GM12891 (cell line): ENCODE data around the gene RIBC1.

Experiments used
- PAX5 ChIP-seq: IDR thresholded peaks from 2 replicates; pipeline ENCODE4 v1.6.1; 2011; ENCODE audit warnings: low read length, moderate library complexity, mild to moderate bottlenecking; ENCODE audit not compliant: insufficient read depth, severe bottlenecking
- POLR2A ChIP-seq: IDR thresholded peaks from 2 replicates; pipeline ENCODE4 v1.6.1; 2011; ENCODE audit warnings: low read depth, low read length, control low read depth
- POLR2AphosphoS5 ChIP-seq: IDR thresholded peaks from 2 replicates; pipeline ENCODE4 v1.6.1; 2011; ENCODE audit warnings: low read depth, low read length, control low read depth
- SPI1 ChIP-seq: IDR thresholded peaks from 2 replicates; pipeline ENCODE4 v1.6.1; 2011; ENCODE audit warnings: low read depth, low read length, control low read depth
- TAF1 ChIP-seq: IDR thresholded peaks from 2 replicates; pipeline ENCODE4 v1.6.1; 2011; ENCODE audit warnings: low read depth, low read length, control low read depth

DNA sequence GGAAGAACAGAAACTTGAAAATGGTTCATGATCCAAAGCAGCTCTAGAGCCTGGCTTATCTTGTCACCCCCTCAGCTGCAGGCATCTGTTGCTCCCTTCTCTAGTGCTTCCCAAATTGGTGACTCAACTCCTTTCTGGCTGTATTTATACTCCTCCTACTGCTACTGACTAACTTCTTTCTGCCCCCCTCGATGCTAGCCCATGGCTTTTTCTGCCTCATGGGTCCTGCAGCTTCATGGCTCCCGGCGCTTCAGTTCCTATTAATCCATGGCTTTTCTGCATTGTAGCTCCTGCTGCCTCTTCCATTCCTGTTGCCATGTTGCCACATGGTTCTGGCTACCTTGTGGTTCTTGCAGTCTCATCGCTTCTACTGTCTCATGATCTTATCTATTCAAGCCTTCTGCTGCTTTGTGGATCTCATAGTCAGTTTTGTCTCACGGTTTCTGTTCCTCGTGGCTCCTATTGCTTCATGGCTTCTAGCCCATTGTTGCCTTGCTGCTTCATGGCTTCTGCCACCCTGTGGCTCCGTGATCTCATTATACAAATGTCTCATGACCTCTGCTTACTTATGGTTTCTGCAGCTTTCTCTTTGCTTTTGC, 48.4 kb upstream of the RIBC1 start:
- no peak for TF ChIP-seq POLR2A
- TF ChIP-seq POLR2AphosphoS5 = no peak
- TF ChIP-seq TAF1 = no peak
- no peak for TF ChIP-seq PAX5
- no peak for TF ChIP-seq SPI1
